Neuronal stem cell (in vitro differentiated cells): ENCODE measurements around the gene SP140.

ENCODE experiments used
- DNase-seq: peaks from one replicate; pipeline ENCODE4 v3.0.0-alpha.2; 2013; ENCODE audit warnings: low spot score
- H2AFZ ChIP-seq: one replicate; pipeline ENCODE4 v1.6.1; 2013; ENCODE audit warnings: mild to moderate bottlenecking, low read length, inconsistent platforms
- H2AK5ac ChIP-seq: 2 replicates; pipeline ENCODE4 v1.6.1; 2013; ENCODE audit warnings: low read depth, mild to moderate bottlenecking, inconsistent platforms, low read length, moderate library complexity, mixed read lengths
- H2BK120ac ChIP-seq: 2 replicates; pipeline ENCODE4 v1.6.1; 2013; ENCODE audit warnings: low read depth, mild to moderate bottlenecking, inconsistent platforms, low read length, moderate library complexity, mixed read lengths
- H2BK12ac ChIP-seq: one replicate; pipeline ENCODE4 v1.6.1; 2013; ENCODE audit warnings: low read length, inconsistent platforms
- H2BK15ac ChIP-seq: 2 replicates; pipeline ENCODE4 v1.6.1; 2013; ENCODE audit warnings: mild to moderate bottlenecking, low read length, inconsistent platforms, mixed read lengths
- H2BK5ac ChIP-seq: one replicate; pipeline ENCODE4 v1.6.1; 2013; ENCODE audit warnings: inconsistent platforms, mild to moderate bottlenecking, low read length, moderate library complexity
- H3K14ac ChIP-seq: one replicate; pipeline ENCODE4 v1.6.1; 2013; ENCODE audit warnings: low read length, inconsistent platforms
- H3K18ac ChIP-seq: 2 replicates; pipeline ENCODE4 v1.6.1; 2013; ENCODE audit warnings: low read length, inconsistent platforms
- H3K23ac ChIP-seq: 2 replicates; pipeline ENCODE4 v1.6.1; 2013; ENCODE audit warnings: low read depth, mild to moderate bottlenecking, mixed read lengths, low read length, inconsistent platforms; ENCODE audit not compliant: poor library complexity
- H3K27ac ChIP-seq: replicated peaks from 3 replicates; pipeline ENCODE4 v1.5.1; 2013; ENCODE audit warnings: low read length, inconsistent platforms
- H3K27me3 ChIP-seq, 3 experiments: 2 replicates each; pipeline ENCODE4 v1.6.1; 2013; ENCODE audit warnings: low read length in 3 of 3, mild to moderate bottlenecking in 2 of 3, inconsistent platforms in 1 of 3, low read depth in 1 of 3, mixed read lengths in 1 of 3, moderate library complexity in 1 of 3; ENCODE audit not compliant: control insufficient read depth in 3 of 3, insufficient read depth in 3 of 3
- H3K36me3 ChIP-seq, 2 donors: replicated peaks in 1 of 2; 2 replicates each; pipeline ENCODE4 v1.6.1; 2013; ENCODE audit warnings: low read length in 2 of 2; ENCODE audit not compliant: control insufficient read depth in 2 of 2, insufficient read depth in 2 of 2
- H3K4ac ChIP-seq: 2 replicates; pipeline ENCODE4 v1.6.1; 2013; ENCODE audit warnings: inconsistent platforms, mild to moderate bottlenecking, low read length, moderate library complexity
- H3K4me1 ChIP-seq, 2 donors: 1 replicate in 1 of 2; 2 replicates in 1 of 2; pipeline ENCODE4 v1.6.1; 2013; ENCODE audit warnings: low read length in 2 of 2, low read depth in 1 of 2; ENCODE audit not compliant: control insufficient read depth in 2 of 2, insufficient read depth in 1 of 2
- H3K4me2 ChIP-seq: one replicate; pipeline ENCODE4 v1.6.1; 2013; ENCODE audit warnings: mild to moderate bottlenecking, low read length, inconsistent platforms; ENCODE audit not compliant: insufficient read depth, poor library complexity, severe bottlenecking
- H3K4me3 ChIP-seq, 2 donors: 2 replicates each; pipeline ENCODE4 v1.5.1; 2013; ENCODE audit warnings: low read length in 2 of 2, mild to moderate bottlenecking in 2 of 2, inconsistent platforms in 1 of 2, moderate library complexity in 1 of 2
- H3K79me1 ChIP-seq: one replicate; pipeline ENCODE4 v1.6.1; 2013; ENCODE audit warnings: low read depth, mild to moderate bottlenecking, inconsistent platforms, low read length, moderate library complexity
- H3K9ac ChIP-seq: one replicate; pipeline ENCODE4 v1.6.1; 2013; ENCODE audit warnings: mild to moderate bottlenecking, low read depth, low read length, inconsistent platforms; ENCODE audit not compliant: poor library complexity
- H3K9me3 ChIP-seq, 2 donors: replicated peaks in 1 of 2; 2 replicates each; pipeline versions ENCODE3 to v1.6.1; 2013; ENCODE audit warnings: low read length in 2 of 2, mild to moderate bottlenecking in 2 of 2, inconsistent platforms in 1 of 2, low read depth in 1 of 2, mixed read lengths in 1 of 2, moderate library complexity in 1 of 2; ENCODE audit not compliant: control insufficient read depth in 2 of 2, insufficient read depth in 1 of 2
- H4K8ac ChIP-seq: one replicate; pipeline ENCODE4 v1.6.1; 2013; ENCODE audit warnings: low read depth, mild to moderate bottlenecking, inconsistent platforms, low read length, moderate library complexity
- H4K91ac ChIP-seq: one replicate; pipeline ENCODE4 v1.6.1; 2013; ENCODE audit warnings: low read length, low read depth, mild to moderate bottlenecking, inconsistent platforms; ENCODE audit not compliant: poor library complexity
- WGBS, 2 donors: extraction: QIAGEN DNeasy Blood & Tissue Kit; methylation state at CpG; one replicate each; pipeline ENCODE4 v1.1.7; 2013; ENCODE audit warnings: missing lambda C conversion rate in 2 of 2, mixed read lengths in 1 of 2; ENCODE audit not compliant: insufficient read length in 2 of 2, insufficient replicate concordance in 1 of 2; ENCODE audit errors: extremely low coverage in 2 of 2; 5-methylcytosine and 5-hydroxymethylcytosine counted together

The SP140 gene

GRCh38 chr2:230312638-230313037 lies 87.1 kb downstream of the SP140 start:
- no peak for DNase-seq
- Histone ChIP-seq H2AK5ac (no peak overlapping the region), H2BK5ac (no peak overlapping the region), H3K27ac (no peak overlapping the region), H2BK120ac (no peak overlapping the region), H3K9me3 (no peaks in the 10 kb centered on the region), H3K14ac (no peak overlapping the region), H3K4ac (no peak overlapping the region), H3K4me2 (no peak overlapping the region), H3K4me3 (no peak overlapping the region), H3K36me3 (no peaks in the 10 kb centered on the region), H3K79me1 (no peaks in the 10 kb centered on the region), H3K23ac (no peak overlapping the region), H3K27me3 (peaks cover 0 to 6% (median 0%) of the 10 kb centered on the region in 3 experiments), H3K9ac (no peak overlapping the region), H4K8ac (no peak overlapping the region), H4K91ac (no peak overlapping the region), H2BK15ac (no peak overlapping the region), H3K18ac (no peak overlapping the region), H3K4me1 (peaks cover 0 to 2% of the 10 kb centered on the region in 2 donors), H2BK12ac (no peak overlapping the region), H2AFZ (no peak overlapping the region)
- no CpG with 5 or more reads among the region's 2 CpGs for WGBS, 2 donors

DNA sequence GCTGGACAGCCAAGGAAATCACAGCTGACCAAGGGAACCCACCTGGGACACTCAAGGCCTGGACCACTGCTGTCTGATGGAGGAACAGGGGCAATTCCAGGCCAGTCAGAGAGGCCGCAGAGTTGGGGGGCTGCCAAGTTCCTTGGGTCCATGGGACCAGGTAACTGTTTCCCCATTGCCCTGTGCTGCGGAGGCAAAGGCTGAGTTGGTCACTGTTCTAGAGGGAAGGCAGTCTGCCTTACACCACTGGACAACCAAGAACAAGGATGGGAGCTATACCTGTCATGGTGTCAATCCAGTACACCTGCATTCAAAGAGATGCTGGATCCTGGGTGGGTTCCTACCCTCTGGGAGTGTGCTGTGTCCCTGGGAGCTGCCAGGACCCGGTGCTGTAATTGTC lies 91.8 kb downstream of the SP140 start:
- no peak for DNase-seq
- H3K14ac ChIP-seq, result no peak overlapping the region
- H3K18ac ChIP-seq, result no peak overlapping the region
- H2BK120ac ChIP-seq, result no peak overlapping the region
- no CpG with 5 or more reads among the region's 3 CpGs for WGBS, 2 donors
- no peak overlapping the region for H2BK15ac ChIP-seq
- H2AK5ac ChIP-seq, result no peak overlapping the region
- H4K8ac ChIP-seq, result no peak overlapping the region
- no peak overlapping the region for H2BK5ac ChIP-seq
- H4K91ac ChIP-seq, result no peak overlapping the region
- H2AFZ ChIP-seq, result no peak overlapping the region
- no peaks in the 10 kb centered on the region for H3K36me3 ChIP-seq
- no peak overlapping the region for H3K4me3 ChIP-seq
- no peaks in the 10 kb centered on the region for H3K79me1 ChIP-seq
- no peak overlapping the region for H3K27ac ChIP-seq
- no peak overlapping the region for H3K9ac ChIP-seq
- H3K9me3 ChIP-seq, result peaks cover 0 to 3% of the 10 kb centered on the region in 2 donors
- no peak overlapping the region for H2BK12ac ChIP-seq
- H3K4me2 ChIP-seq, result no peak overlapping the region
- H3K23ac ChIP-seq, result no peak overlapping the region
- peaks cover 0 to 2% of the 10 kb centered on the region in 2 donors for H3K4me1 ChIP-seq
- H3K27me3 ChIP-seq, result peaks cover 0 to 6% (median 0%) of the 10 kb centered on the region in 3 experiments
- no peak overlapping the region for H3K4ac ChIP-seq

DNA sequence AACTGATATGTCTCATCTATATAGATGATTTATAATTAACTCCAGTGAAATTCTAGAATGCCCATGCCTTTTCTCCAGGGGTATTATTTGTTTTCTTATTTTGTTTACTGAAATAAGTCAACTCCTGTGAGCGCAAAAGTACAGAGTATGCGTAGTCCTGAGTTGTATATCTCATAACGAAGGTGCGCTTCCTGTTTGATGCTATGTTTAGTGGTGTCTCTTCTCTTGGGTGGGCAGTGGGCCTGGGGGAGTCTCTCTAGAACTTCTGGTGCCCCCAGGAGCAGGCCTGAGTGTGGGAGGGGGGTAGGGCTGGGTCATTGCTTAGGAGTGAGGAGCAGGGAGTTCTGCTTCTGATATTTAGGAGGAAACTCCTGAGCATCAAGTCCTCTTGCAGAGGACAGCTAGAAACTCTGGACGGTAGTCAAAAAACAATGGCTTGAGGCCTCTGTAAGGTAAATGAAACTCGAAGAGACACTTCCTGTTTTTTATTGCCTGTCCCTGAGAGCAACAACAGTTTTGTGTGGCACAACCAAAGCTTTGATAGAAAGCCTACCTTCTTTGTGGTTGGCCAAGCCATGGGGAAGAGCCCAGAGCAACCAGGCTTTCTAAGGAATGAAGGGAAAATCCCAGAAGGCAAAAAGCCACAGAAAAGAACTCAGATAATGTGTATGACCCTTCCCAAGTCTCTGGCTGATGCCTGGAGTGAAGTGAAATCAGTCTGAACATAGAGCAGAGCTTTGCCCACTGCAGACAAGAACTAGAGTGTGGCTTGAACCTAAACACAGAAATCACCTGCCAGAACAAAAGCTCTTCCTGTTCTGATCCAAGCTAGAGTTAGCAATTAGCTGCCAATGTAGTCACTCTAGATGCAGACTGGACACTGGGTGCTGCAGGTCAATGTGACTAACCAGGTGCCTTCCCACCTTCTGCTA lies 92.9 kb downstream of the SP140 start:
- no peak overlapping the region for H2BK5ac ChIP-seq
- H3K27ac ChIP-seq, result no peak overlapping the region
- H3K23ac ChIP-seq, result no peak overlapping the region
- no peak overlapping the region for H3K9ac ChIP-seq
- WGBS, 2 donors, result no CpG with 5 or more reads among the region's 6 CpGs
- no peak overlapping the region for H2BK15ac ChIP-seq
- no peak overlapping the region for H4K91ac ChIP-seq
- no peak overlapping the region for H3K14ac ChIP-seq
- peaks cover 0 to 4% (median 0%) of the 10 kb centered on the region in 3 experiments for H3K27me3 ChIP-seq
- H3K79me1 ChIP-seq, result no peaks in the 10 kb centered on the region
- H3K4me3 ChIP-seq, result no peak overlapping the region
- no peak overlapping the region for H2BK120ac ChIP-seq
- no peaks in the 10 kb centered on the region for H3K36me3 ChIP-seq
- no peak overlapping the region for H4K8ac ChIP-seq
- no peak overlapping the region for H2BK12ac ChIP-seq
- no peak overlapping the region for H2AFZ ChIP-seq
- no peak overlapping the region for H3K4ac ChIP-seq
- H3K18ac ChIP-seq, result no peak overlapping the region
- peaks cover 8 to 10% of the 10 kb centered on the region in 2 donors for H3K9me3 ChIP-seq
- no peaks in the 10 kb centered on the region for H3K4me1 ChIP-seq
- no peak overlapping the region for H2AK5ac ChIP-seq
- no peak for DNase-seq
- H3K4me2 ChIP-seq, result no peak overlapping the region

- H2AK5ac ChIP-seq, result no peak overlapping the region
- 100% methylated on average over 1 of the region's 5 CpGs; no CpG with 5 or more reads in 1 of the 2 donors for WGBS, 2 donors
- peaks cover 9 to 12% of the 10 kb centered on the region in 2 donors for H3K9me3 ChIP-seq
- H3K4me2 ChIP-seq, result no peak overlapping the region
- H4K91ac ChIP-seq, result no peak overlapping the region
- no peak overlapping the region for H2BK120ac ChIP-seq
- H3K36me3 ChIP-seq, result no peaks in the 10 kb centered on the region
- no peak overlapping the region for H3K18ac ChIP-seq
- H2AFZ ChIP-seq, result no peak overlapping the region
- no peak for DNase-seq
- no peak overlapping the region for H3K9ac ChIP-seq
- no peak overlapping the region for H2BK12ac ChIP-seq
- no peak overlapping the region for H3K4ac ChIP-seq
- no peak overlapping the region for H4K8ac ChIP-seq
- H3K14ac ChIP-seq, result no peak overlapping the region
- H3K23ac ChIP-seq, result no peak overlapping the region
- no peaks in the 10 kb centered on the region for H3K79me1 ChIP-seq
- H2BK5ac ChIP-seq, result no peak overlapping the region
- H2BK15ac ChIP-seq, result no peak overlapping the region
- no peak overlapping the region for H3K4me3 ChIP-seq
- no peaks in the 10 kb centered on the region for H3K4me1 ChIP-seq
- no peak overlapping the region for H3K27ac ChIP-seq
- peaks cover 0 to 4% (median 0%) of the 10 kb centered on the region in 3 experiments for H3K27me3 ChIP-seq
Measured at GRCh38 chr2:230319211-230319862, 93.8 kb downstream of the SP140 start.
